Measurements from ENCODE around the gene GADL1.
A peak's percentile ranks its signal among the peaks of the same experiment; 100 is the strongest.

The GADL1 gene

DNA sequence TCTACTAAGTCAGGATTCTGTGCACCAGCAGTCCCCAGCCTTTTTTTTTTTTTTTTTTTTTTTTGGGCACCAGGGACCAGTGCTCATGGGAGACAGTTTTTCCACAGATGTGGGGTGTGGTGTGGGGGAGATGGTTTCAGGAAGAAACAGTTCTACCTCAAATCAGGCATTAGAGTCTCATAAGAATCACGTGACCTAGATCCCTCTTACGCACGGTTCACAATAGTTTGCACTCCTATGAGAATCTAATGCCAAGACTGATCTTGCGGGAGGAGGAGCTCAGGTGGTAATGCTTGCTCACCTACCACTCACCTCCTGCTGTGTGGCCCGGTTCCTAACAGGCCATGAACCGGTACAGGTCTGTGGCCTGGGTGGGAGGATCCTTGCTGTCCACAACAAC lies 88.8 kb downstream of the GADL1 start:
- DNase-seq = no peak

DNA sequence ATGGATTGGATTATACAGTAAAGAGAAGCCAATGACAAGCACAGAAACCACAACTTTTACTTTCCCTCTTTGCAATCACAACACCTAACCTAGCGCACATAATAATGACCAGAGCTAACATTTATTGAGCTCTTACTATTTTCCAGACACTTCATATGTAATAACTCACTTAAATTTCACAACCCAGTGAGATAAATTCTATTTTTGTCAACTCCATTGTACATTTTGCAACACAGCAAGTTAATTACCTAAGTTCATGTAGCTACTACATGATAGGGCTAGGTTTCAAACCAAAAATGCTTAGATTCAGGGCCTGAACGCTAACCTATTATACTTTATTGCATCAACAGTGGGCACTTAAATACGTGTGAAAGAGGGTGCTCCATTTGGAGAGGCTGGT lies 89.5 kb downstream of the GADL1 start:
- DNase-seq = no peak

DNA sequence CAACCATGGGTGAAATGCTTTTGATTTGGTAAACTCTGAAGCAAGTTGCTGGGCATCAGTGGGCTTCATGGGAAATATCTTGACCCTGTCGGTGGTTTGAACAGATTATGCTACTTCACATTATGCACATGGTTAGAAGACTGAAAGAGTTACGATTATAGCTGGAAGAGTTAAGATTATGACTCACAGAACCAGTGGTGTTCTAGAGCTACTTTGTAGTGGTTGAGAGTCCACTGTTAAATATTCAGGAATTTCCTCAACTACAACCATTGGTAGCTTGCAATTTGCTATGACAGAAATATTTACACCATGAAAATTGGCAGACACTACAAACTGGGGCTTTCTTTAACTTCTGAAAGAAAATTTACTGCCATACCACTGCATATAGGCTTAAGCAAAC lies 99.3 kb downstream of the GADL1 start:
- no peak for DNase-seq

DNA sequence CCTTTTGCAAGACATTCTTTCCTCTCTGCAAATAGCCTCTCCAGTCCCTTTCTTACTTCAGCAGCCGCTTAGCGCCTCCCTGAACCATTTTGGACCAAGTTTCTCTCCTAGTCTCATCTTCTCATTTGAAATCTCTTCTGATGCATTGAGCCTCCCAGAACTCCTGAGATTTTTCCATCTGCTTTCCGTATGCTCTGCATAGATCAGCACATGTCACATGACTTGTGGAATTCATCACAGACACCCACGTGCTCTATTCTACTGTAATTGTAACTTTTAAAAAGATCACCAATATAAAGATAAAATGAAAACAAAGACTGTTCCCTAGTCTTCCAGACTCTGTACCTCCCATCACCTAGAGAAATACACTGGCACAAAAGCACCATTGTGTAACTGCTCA lies 100.7 kb downstream of the GADL1 start:
- no peak for DNase-seq

DNA sequence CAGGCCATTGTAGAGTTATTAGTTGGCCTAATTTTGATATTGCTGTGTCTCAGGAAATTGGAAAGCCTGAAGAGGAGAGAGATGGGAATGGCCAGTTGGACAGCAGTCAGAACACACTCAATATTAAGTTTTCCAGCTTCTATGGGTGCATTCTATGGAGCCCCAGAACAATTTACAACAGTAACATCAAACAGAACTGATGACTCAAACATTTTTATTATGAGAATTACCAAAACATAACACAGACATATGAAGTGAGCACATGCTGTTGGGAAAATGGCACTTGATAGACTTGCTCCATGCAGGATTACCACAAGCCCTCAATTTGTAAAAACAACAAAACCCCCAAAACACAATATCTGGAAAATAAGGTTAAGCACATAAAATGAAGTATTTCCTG lies 104.3 kb downstream of the GADL1 start:
- DNase-seq = no peak

DNA sequence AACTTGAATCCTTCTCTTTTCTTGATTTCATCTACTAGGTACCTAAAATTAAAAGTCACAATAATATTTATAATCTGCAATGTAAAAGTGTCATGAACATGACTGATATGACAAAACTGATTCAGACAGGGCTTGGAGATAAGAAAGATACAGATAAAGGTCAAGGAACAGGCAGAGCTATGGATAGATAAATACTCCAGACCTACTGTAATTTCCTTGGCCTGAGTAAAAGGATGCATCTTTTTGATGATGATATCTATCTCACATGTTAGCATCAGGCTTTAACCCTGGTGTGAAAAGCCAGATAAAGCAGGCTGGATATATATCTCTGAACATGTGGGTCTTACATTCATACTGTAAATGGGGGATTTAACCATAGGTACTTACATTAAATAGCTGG lies 108.1 kb downstream of the GADL1 start:
- DNase-seq = no peak

DNA sequence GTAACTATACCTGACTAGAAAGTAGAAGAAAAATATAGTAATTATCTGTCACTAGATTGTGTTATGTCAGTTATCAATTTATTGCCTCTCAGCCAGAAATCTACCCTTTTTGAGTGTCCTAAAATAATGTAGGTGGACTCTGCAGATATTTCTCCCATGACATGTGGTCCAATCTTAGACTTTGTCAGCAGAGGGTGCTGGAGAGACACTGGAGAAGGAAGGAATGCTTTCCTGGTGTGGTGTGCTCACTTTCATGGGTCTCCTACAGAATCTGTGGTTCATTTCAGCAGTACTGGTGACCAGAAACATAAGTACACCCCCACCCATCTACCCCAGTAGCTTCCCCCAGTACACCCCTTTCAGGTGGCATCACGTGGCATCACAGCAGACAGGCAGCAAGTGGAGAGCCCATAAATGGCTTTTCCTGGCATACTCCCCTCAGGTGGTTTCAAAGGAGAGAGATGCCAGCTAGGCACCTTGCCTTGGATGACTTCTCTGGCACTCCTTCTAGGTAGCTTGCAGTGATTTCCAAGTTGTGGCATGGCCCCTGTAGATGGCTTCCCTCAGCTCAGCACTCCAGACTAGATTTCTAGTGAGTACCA lies 114.7 kb downstream of the GADL1 start:
- DNase-seq = peak in 1 of 2 experiments; percentile 44

DNA sequence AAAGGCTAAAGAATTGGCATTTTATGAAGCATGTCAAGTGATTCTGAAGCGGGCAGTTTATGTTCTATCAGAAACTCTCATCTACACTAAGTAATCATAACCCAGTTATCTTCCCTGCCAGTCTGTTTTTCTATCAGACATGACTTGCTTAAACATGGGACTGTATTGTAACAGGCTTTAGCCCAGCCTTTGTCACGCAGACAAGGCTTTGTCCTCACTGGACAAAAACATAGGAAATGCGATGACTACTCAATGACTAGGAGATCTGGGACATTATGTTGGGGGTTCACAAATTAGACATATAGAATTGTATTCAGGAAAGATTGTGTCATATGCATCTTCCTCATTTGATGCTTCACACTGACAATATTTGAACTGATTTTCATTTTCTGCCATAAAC lies 115.5 kb downstream of the GADL1 start:
- no peak for DNase-seq

DNA sequence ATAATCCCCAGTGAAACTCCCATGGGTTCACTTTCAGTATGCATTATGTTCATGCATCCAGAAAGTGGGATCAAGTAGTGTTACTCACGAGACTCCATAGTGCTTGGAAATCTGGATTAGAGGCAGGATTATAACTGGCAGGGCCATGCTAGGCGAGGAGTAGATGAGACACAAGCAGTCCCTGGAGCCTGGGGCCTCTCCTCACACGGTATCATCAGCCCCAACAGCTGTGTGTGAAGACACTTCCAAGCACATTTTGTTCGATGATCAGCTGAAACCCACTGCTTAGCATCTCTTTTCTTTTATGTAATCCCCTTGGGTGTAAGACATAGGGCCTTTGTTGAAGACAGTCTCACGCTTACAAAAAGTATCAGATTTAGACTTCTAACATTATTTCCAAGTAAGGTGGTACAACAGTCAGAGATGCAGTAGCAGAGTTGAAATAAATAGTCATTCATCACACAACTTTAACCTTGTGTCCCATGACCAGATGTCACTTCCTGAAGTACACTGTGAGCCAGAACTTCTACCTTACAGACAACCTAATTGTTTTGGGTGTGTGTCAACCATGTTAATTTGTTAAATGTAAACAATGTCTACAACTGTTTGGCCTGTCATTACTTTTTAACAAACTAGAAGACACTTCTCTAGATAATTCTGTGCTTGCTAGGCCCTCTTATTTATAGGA lies 116.9 kb downstream of the GADL1 start:
- DNase-seq = no peak

DNA sequence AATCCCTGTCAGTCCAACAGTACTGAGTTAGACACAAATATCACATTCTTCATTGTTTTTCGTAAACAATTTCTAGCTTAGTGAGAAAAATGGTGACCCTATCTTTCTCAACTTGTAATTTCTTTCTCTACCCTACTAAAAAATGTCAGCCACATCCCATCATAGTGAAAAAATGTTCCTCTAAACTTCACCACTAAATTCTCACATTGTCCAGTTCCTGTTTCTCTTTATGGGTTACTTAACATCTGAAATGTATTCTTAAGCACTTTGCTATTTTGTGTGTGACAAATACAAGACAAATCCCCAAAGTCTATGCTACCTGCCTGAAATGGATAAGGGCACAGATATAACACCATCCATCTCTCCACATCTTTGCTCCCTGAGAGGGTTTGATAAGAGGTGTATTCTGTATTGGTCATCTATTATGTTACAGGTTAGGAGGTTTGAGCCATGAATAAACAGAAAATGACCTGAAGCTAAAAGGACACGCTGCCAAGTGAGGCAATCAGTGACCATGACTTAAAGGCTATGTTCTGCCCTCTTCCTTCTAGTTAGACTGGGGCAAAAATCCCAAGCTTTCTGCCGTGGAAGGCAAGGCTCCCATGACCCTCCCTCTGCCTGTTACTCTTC lies 118.2 kb downstream of the GADL1 start:
- no peak for DNase-seq

DNA sequence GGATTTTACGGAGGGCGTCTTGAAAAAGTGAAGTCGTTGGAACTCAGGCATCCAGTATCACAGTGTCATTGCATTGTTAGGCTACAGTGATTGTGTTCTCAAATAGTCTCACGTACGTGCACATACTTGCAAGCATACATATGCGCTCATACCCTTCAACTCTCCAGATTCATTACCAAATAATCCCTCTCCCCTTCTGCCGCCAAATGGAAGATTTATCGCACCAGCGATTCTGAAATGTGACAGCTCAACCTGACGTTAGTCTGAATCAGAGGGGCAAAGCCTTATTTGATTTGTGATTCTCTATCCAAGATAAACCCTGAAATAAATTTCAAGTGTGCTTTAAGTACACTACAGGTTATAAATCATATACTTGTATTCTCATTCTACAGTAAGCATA lies 119.4 kb downstream of the GADL1 start:
- no peak for DNase-seq

DNA sequence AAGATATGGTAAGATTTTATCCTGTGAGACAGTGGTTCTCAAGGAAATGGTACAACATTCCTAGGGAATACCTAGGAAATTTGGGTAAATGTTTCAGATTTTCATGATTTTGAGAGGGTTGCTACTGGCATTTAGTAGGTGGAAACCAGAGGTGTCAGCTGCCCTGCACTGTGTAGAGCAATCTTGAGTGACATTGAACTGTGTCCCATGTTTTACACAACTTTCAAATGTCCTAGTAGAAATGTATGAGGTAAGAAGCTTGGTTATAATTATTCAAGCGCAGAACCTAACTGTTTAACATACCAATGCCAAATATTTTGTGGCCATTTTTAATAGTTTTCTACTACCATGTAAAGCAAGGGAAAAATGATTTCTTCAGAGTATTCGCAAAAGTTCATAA lies 120.4 kb downstream of the GADL1 start:
- no peak for DNase-seq

DNA sequence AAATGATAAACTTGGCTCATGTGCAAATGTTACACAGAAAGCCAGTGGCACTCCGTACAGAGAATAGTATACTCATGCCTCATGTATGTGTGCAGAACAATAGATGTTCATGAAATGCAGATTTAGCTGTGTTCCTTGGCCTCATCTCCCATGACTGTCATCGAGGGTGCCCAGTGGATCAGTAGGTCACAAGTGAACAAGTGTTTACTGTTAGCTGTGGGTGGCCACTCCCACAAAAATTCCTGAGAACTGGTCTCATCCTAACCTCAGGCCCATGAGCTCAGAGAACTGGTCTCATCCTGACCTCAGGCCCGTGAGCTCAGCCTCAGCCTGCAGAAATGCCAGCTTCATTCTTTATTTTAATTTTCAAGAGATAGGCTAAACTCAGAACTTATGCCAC lies 124.1 kb downstream of the GADL1 start:
- DNase-seq = no peak

DNA sequence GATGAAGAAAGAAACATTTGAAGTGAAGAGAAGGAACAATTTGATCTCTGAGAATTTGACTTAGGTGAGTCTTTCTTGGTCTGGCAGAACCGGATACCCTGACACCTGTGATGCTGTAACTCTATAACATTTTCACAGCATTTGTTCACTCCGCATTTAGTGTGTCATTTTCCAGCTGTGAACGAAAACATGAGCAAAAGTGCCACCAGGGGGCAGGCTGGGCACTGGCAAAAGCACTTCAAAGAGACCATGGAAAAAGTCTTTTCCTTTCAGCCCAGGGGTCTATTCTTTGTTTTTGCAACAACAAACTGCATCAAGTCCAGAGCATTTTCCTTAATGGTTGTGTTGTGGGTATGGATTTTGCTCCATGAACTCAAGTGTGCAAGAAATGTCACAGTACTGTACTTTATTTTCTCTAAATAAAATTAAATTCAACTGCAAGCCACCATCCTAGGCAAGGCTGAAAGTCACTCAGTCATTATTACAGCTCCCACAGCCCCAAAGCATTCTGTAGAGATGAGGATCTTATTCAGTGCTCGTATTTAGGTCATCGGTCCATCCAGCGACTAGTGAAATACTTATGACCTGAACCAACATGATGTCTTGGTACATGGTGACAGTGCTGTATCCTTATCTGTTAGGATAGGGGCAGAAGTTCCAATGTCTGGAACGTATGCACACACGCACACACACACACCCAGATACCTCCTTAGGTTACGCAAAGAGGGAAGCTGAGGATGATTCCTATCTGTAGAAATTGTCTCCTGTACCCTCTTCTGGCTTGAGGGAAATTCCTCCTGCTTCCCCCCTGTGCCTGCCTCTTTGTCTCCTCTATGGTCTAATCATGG lies 125.5 kb downstream of the GADL1 start:
- DNase-seq = peak; percentile 14 to 59

DNA sequence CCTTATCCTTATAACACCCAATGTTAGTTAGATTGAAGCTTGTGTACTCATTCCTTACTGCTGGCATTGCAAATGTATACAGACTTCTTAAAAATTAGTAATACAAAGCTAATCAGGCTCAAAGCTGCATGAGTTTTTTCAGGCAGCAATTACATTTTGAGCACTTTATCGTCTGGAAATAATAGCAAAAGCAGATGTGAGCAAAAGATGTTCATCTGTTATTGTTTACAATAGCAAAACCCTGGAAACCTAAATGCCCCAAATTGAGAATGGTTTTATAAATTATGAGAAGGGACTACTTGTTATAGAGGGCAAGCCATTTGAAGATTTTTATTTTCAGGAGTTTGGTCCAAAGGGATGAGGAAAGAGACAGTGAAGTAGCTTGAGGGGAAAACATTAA lies 126.4 kb downstream of the GADL1 start:
- no peak for DNase-seq

DNA sequence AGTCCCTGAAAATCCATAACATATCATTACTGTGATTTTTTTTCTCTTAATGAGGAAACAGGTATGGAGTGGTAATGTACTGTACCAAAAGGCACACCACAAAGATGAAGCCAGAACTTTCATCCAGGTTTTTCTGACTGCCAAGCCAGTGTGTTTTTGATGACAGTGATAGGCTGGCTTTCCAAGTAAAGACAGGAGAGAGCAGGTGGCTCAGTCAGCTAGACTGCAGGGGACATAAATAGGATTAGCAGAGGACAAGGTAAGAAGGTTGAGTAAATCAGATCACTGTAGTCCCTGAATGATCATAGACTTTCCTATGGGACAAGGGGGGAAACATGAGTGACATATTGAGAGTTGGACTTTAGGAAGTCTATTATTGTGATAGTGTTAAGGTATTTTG lies 127.9 kb downstream of the GADL1 start:
- DNase-seq = no peak

DNA sequence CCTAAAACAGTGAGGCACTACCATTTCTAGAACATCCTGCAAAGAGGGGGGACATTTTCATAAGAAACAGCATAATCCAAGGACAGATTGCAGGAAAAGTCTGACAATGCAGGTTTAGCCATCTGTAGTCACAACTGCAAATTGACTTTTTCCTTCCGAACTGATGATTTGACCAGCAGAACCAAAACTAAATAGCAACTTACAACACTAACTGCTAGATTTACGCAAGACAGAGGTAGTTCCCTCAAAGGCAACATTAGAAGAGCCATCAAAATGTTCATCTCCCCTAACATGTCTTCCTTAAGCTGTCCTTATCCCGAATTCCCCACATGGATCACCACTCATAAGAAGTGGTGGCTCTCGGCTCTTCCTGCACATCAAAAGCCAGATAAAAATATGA lies 129.6 kb downstream of the GADL1 start:
- DNase-seq = no peak

DNA sequence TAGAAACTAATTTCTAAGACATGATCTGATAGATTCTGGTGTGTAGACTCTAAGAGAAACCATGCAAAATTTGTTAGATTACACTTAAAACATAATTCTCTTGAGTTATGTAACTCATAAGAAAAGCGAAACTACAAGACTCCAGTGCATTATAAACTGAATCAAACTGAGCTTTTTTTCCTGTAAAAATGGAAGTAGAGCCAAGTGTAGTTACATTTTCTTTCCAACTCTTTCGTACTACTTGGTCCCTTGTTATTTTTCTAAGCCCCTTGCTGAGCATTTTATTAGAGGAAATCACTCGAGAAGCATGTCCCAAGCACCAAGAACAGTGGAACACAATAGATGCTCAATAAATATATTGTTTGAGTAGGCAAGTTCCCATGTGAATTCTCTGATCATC lies 130.2 kb downstream of the GADL1 start:
- DNase-seq = no peak

DNA sequence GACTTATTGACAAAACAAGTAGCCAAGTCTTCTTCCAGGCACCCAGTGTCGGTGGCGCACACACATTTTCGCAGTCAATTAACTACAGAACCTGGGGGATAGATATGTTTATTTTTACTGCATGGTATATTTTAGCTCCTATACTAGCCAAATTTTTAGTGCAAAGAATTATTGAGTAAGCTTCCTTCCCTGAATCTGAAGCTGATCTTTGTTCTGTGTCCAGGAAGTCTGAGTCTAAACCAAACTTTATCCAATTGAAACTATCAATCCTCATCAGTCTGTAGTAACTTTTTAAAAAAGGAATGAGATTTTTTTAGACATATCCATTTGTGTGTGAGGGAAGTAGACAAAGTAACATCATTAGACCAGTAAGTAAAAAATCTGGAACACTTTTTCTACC lies 133.1 kb downstream of the GADL1 start:
- no peak for DNase-seq

DNA sequence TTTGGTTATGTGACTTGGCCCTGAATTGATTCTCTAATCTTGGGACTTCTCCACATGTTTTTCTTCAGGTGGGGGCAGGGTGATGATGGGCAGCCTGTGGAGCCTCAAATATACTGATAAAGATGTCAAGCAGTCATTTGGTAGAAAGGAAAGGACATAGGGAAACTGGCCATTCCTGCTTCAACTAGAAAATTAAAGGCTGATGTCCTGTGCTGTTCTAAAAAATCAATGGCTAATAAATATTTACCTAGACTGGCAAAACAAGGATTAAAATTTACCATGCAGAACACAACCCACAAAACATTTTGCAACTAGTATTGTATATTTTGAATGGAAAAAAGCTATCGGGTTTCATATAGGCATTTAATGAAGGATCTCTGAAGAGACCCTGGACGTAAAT lies 133.7 kb downstream of the GADL1 start:
- no peak for DNase-seq

DNA sequence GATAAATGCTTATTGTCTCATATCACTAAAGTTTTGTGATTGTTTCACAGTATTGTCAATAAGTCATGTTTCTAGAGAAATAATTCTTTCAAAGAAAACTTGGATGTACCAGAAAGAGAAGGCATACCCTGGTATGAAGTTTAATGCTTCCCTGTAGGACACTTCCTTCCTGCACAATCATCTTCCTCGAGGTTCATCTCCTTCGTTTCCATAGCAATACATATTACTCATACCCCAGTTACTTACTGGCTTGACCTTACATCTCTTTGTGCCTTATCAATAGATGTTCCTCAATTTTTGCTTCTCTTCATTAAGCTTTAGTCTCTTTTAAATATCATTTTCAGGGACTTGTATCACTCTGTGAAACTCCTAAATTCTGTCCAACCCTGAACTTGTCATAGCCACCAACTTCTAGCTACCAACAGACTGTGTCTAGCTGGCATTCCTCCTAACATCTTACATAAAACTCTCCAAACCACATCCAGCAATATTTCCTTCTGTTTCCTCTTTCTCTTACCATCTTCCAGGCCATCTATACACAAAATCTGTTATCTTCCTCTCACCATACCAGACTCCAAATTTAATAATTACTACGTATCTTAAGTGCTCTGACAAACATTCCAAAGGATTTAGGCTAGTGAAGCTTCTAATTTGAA lies 134.3 kb downstream of the GADL1 start:
- DNase-seq = no peak

DNA sequence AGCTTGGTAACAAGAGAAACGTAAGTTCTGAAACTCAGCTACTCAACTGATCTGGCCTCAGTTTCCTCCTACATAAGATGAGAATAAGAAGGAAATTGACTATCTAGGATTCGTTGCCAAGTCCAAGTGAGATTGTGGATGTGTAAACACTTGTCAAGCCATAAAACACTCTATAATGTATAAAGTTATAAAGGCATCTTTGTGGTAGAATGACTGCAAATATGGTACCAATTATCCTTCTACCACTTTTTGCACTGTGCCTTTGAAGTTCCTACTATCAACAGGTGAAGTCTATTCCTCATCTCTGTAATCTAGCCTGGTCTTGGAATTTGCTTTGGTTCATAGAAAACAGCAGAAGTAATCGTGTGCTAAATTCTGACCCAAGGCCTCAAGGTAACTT lies 138.2 kb downstream of the GADL1 start:
- DNase-seq = no peak

DNA sequence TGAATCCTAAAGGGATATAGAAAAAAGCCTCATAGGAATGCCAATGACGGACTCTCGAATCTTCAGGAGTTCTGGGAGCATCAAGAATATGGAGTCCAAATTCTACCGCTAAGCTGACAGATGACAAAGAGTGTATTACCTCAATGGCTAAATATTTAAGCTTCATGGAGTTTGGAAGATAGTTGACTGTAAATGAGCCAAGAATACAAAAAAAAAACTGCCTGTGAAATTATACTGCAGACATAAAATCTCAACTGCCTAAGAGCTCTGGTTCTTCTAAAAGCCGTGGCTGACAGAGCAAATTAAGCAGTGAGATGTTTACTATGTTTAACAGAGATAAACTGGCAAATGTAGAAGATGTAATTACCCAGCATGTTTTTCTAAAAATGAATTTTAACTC lies 140.0 kb downstream of the GADL1 start:
- no peak for DNase-seq
